Activated CD4-positive, alpha-beta T cell treated with anti-CD3 and anti-CD28 coated beads, Interleukin-2, amount 50 U/mL, for 16 hours (primary cell): Measurements from ENCODE around the gene DCTN4.

ENCODE experiments used
- DNase-seq: peaks from one replicate; pipeline ENCODE4 v3.0.0-alpha.2; 2020

DCTN4 gene

GRCh38 chr5:150731669-150732242 is 27.1 kb downstream of the DCTN4 start:
- DNase-seq = no peak

- no peak for DNase-seq
These were observed 29.0 kb downstream of the DCTN4 start for GRCh38 chr5:150729859-150730258.

GRCh38 chr5:150723845-150724244 is 35.0 kb downstream of the DCTN4 start:
- DNase-seq = no peak

GRCh38 chr5:150710165-150710564 is 48.7 kb downstream of the DCTN4 start:
- DNase-seq = no peak

GRCh38 chr5:150706776-150707390 is 51.9 kb downstream of the DCTN4 start:
- no peak for DNase-seq

GRCh38 chr5:150703762-150704161 is 55.1 kb downstream of the DCTN4 start:
- DNase-seq = no peak

GRCh38 chr5:150700594-150701377 is 58.0 kb downstream of the DCTN4 start, which contains the start of gene RBM22:
Gene RBM22, minus strand, starts transcription at chr5:150701062. Its CDS starts 77 bp downstream, at chr5:150700985.
- peak; percentile 92 for DNase-seq

GRCh38 chr5:150700246-150700593 is 58.6 kb downstream of the DCTN4 start:
- DNase-seq = no peak

GRCh38 chr5:150694612-150695011 is 64.2 kb downstream of the DCTN4 start:
- no peak for DNase-seq

GRCh38 chr5:150692276-150692675 is 66.5 kb downstream of the DCTN4 start:
- DNase-seq = no peak

GRCh38 chr5:150690760-150691159 is 68.1 kb downstream of the DCTN4 start:
- DNase-seq = no peak

- DNase-seq = no peak
These were observed 69.7 kb downstream of the DCTN4 start for GRCh38 chr5:150689120-150689519.

- no peak for DNase-seq
These were observed 82.2 kb downstream of the DCTN4 start for GRCh38 chr5:150676578-150676977.

GRCh38 chr5:150675069-150675468 is 83.7 kb downstream of the DCTN4 start:
- DNase-seq = no peak

- DNase-seq = no peak
These were observed 84.4 kb downstream of the DCTN4 start for GRCh38 chr5:150674341-150674821.

- DNase-seq = no peak
These were observed 85.9 kb downstream of the DCTN4 start for GRCh38 chr5:150672884-150673275.

GRCh38 chr5:150672237-150672883 is 86.5 kb downstream of the DCTN4 start:
- DNase-seq = peak; percentile 16

- no peak for DNase-seq
These were observed 87.1 kb downstream of the DCTN4 start for GRCh38 chr5:150671509-150672236.

- DNase-seq = no peak
These were observed 87.9 kb downstream of the DCTN4 start for GRCh38 chr5:150670948-150671310.

- no peak for DNase-seq
These were observed 88.4 kb downstream of the DCTN4 start for GRCh38 chr5:150670275-150670947.

- no peak for DNase-seq
These were observed 93.8 kb downstream of the DCTN4 start for GRCh38 chr5:150665044-150665443.

GRCh38 chr5:150663936-150664335 is 94.9 kb downstream of the DCTN4 start:
- no peak for DNase-seq
